Activated CD4-positive, alpha-beta T cell treated with anti-CD3 and anti-CD28 coated beads for 36 hours (primary cell): ENCODE data around the gene PDGFC. TPM values are rescaled to one million over a fixed set of nuclear protein-coding genes. Genes with fewer than 3 reads are reported as not detected.

Experiments
- ATAC-seq: fragments of 200-7000 bp; cut with Tn5 transposase; one replicate; pipeline ENCODE4 v1.10.0; 2021; ENCODE audit warnings: mild to moderate bottlenecking, moderate library complexity
- CTCF ChIA-PET: fragments of 350-600 bp; sonication (Branson Sonifier 250); formaldehyde crosslinking; loops from one replicate; lab custom pipeline; 2021; ENCODE audit warnings: antibody characterized with exemption; lab: Charles Lee
- POLR2A ChIA-PET: fragments of 350-600 bp; sonication (Branson Sonifier 250); formaldehyde crosslinking; loops from one replicate; lab custom pipeline; 2021; ENCODE audit warnings: antibody characterized with exemption, inconsistent platforms; lab: Charles Lee
- DNase-seq: peaks from one replicate; pipeline ENCODE4 v3.0.0-alpha.2; 2020
- H3K27ac Mint-ChIP-seq: one replicate; pipeline ENCODE4 v1.8.0; 2021; ENCODE audit warnings: mixed read lengths
- H3K27me3 Mint-ChIP-seq: one replicate; pipeline ENCODE4 v1.8.0; 2021; ENCODE audit warnings: mixed read lengths
- H3K36me3 Mint-ChIP-seq: one replicate; pipeline ENCODE4 v1.8.0; 2021; ENCODE audit warnings: low read depth, mixed read lengths
- H3K4me1 Mint-ChIP-seq: one replicate; pipeline ENCODE4 v1.8.0; 2021; ENCODE audit warnings: mixed read lengths
- H3K4me3 Mint-ChIP-seq: one replicate; pipeline ENCODE4 v1.8.0; 2021; ENCODE audit warnings: mild to moderate bottlenecking, moderate library complexity, mixed read lengths
- H3K9me3 Mint-ChIP-seq: one replicate; pipeline ENCODE4 v1.8.0; 2021; ENCODE audit warnings: low read depth, mixed read lengths
- intact Hi-C, 2 experiments: fragments of 100-400 bp; cut with DNase I in 1 of 2; cut with micrococcal nuclease in 1 of 2; formaldehyde crosslinking; loops; one replicate each; pipeline versions ENCODE4 v1.14.2 to v1.15.1; 2022 to 2024; cut with DNase I, micrococcal nuclease
- total RNA-seq, 2 experiments: library from RNA; stranded (reverse); gene quantifications; one replicate each; pipeline ENCODE4 v1.2.3, GENCODE V29; 2021

PDGFC gene
- total RNA-seq, 2 experiments from 2014 or later, result not detected

DNA sequence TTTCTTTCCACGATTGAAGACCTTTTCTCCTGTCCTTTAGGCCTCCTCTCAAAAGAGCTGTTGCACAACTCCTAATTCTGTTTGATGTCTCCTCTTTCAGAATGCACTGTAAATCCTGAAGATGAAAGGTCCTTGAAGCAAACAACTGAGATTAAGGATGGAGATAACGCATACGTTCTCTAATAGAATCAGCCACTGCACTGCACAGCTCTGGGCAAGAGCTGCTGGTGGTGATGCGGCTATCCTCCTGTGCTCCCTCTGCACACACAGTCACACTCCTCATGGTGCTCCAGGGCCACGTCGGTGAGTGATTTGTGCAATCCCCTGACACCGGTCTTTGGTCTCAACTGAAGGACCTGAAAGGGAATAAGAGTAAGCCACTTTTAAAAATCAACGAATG lies 208.7 kb downstream of the PDGFC start:
- DNase-seq (no peak), ATAC-seq (no peak)
- intact Hi-C loops, result no loop called here
- peaks cover 2% of the 10 kb centered on the region for H3K9me3 Mint-ChIP-seq
- H3K4me1 Mint-ChIP-seq, result no peaks in the 10 kb centered on the region
- ChIA-PET CTCF (interaction anchor here (0.6 kb wide), 1 partner anchor 1350 kb away, joined by 3 read pairs; no protein-coding TSS in a partner anchor), POLR2A (no interaction called here)
- H3K27ac Mint-ChIP-seq, result no peak overlapping the region
- H3K36me3 Mint-ChIP-seq, result no peaks in the 10 kb centered on the region
- H3K4me3 Mint-ChIP-seq, result no peak overlapping the region
- no peaks in the 10 kb centered on the region for H3K27me3 Mint-ChIP-seq

DNA sequence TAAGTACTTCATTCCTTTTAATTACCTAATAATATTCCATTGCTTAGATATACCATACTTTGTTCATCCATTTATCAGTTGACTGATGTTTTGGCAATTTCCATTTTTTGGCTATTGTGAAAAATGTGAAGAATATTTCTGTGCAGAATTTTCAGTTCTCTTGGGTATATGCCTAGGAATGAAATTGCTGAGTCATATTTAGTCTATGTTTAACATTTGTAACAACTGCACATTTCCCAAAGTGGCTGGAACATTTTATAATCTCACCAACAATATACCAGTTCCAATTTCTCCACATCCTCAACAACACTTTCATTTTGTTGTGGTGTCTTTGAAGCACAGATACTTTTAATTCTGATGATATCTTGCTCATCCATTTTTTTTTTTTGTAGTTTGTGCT lies 215.5 kb downstream of the PDGFC start:
- POLR2A ChIA-PET, result no interaction called here
- Mint-ChIP-seq H3K27me3 (no peaks in the 10 kb centered on the region), H3K4me1 (no peaks in the 10 kb centered on the region), H3K9me3 (peaks cover 2% of the 10 kb centered on the region), H3K36me3 (no peaks in the 10 kb centered on the region), H3K4me3 (no peak overlapping the region), H3K27ac (no peak overlapping the region)
- DNase-seq (no peak), ATAC-seq (no peak)
- CTCF ChIA-PET, result no interaction called here
- intact Hi-C loops, result no loop called here

DNA sequence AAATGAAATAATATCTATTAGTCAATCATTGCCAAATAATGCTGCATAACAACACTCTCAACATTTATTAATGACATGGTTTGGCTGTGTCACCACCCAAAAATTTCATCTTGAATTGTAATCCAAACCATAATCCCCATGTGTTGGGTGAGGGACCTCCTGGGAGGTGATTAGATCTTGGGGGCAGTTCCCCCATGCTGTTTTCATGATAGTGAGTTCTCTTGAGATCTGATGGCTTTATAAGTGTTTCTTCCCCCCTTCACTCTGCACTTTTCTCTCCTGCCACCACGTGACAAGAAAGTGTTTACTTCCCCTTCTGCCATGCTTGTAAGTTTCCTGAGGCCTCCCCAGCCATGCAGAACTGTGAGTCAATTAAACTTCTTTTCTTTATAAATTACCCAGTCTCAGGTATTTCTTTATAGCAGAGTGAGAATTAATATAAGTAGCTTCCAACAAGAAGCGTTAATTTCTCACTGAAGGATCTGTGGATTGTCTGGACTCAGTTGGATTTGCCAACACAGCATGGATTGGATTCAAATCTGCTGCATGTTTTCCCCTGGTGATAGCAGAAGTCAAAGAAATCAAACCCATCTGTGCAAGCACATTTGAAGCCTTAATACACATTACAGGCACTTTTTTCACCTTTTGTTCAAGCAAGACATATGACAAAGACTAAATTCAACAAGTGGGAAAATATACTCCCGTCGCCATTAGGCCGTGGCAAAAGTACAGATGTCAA lies 216.6 kb downstream of the PDGFC start:
- ChIA-PET POLR2A (no interaction called here), CTCF (no interaction called here)
- no peak for ATAC-seq
- Mint-ChIP-seq H3K9me3 (peaks cover 2% of the 10 kb centered on the region), H3K4me1 (no peaks in the 10 kb centered on the region), H3K4me3 (no peak overlapping the region), H3K27me3 (no peaks in the 10 kb centered on the region), H3K27ac (no peak overlapping the region), H3K36me3 (no peaks in the 10 kb centered on the region)
- DNase-seq, result no peak
- intact Hi-C loops, result no loop called here

DNA sequence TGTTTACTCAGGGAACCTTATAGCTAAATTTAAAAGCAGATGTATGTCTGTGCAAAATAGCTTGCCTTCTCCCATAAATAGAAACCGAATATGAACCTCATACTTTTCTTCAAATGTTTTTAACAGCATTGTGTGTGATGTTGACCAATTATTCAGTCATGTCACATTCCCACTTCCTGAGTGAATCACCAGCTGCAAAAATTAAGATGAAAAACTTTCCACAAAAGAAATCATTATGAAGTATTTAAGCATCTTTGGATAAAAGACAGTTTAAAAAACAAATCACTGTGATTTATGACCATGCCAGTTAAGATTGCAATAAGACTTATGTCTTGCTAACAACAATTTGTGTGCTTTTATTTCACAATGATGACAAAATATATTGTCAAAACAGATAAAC lies 220.1 kb downstream of the PDGFC start:
- H3K27ac Mint-ChIP-seq, result no peak overlapping the region

DNA sequence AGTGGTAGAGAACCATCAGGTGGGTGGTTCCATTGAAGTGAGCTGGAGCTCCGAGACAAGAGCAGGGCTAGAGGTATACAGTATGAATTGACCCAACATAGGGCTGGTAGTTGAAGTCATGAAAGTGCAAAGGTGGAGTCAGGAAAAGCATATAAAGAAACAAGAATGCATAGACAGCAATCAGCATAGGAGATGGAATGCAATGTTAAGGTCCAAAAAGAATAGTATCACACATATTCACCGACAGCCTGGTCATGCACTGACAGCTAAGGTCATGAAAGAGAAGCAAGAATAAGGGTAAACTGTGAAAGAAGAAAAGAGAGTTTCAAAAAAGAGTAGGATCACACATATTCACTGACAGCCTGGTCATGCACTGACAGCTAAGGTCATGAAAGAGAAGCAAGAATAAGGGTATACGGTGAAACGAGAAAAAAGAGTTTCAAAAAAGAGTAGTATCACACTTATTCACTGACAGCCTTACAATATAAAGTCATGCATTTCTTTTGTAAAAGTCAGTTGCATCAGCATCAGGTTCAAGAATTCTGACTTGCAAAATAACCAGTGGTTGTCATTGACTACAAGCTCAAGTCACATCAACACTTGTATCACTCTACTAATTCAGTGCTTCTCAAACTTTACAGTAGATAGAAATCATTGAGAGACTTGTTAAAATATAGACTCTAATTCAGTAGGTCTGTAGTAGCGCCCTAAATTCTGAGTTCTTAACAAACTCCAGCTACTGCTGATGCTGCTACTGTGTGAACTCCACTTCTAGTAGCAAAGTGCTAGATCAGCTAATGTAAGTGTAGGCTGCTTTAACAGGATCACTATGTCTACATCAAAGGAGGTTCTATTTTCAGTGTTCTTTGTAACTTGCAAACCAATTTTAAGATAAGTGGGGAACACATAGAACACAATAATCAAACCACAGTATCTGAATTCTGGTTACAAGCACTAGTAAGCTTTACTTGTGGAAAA lies 221.9 kb downstream of the PDGFC start:
- no peaks in the 10 kb centered on the region for H3K9me3 Mint-ChIP-seq
- no peak overlapping the region for H3K27ac Mint-ChIP-seq
- H3K36me3 Mint-ChIP-seq, result no peaks in the 10 kb centered on the region
- ChIA-PET POLR2A (no interaction called here), CTCF (no interaction called here)
- no peaks in the 10 kb centered on the region for H3K27me3 Mint-ChIP-seq
- intact Hi-C loops, result no loop called here
- no peak for DNase-seq
- H3K4me3 Mint-ChIP-seq, result no peak overlapping the region
- no peak for ATAC-seq
- H3K4me1 Mint-ChIP-seq, result no peaks in the 10 kb centered on the region

More for the DNA sequence above, 220.1 kb downstream of the PDGFC start:
- CTCF ChIA-PET, result no interaction called here
- POLR2A ChIA-PET, result no interaction called here
- DNase-seq, result no peak
- H3K4me1 Mint-ChIP-seq, result no peaks in the 10 kb centered on the region
- intact Hi-C loops, result no loop called here
- H3K9me3 Mint-ChIP-seq, result no peaks in the 10 kb centered on the region
- ATAC-seq, result no peak
- H3K27me3 Mint-ChIP-seq, result no peaks in the 10 kb centered on the region
- no peak overlapping the region for H3K4me3 Mint-ChIP-seq
- H3K36me3 Mint-ChIP-seq, result no peaks in the 10 kb centered on the region

DNA sequence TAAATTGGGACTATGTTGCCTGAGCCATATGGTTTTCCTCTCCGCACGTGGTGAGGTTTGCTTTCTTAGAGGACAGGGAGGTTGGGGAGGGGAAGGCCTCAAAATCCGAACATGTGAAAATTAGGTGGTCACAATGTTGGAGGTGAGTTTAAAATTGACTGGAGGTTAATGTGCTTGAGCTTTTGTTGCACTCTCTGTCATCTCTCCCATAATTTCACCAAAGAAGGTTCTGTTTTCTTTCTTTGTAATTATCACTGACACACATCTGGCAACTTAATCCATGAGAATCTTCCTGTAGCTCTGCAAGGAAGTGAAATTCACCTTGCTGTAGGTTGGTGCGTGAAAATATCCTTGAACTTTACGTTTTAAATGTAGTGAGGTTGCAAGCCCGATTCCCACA lies 225.5 kb downstream of the PDGFC start:
- CTCF ChIA-PET, result no interaction called here
- H3K27ac Mint-ChIP-seq, result no peak overlapping the region
- H3K4me3 Mint-ChIP-seq, result no peak overlapping the region
- ATAC-seq (no peak), DNase-seq (no peak)
- intact Hi-C loops, result no loop called here
- H3K9me3 Mint-ChIP-seq, result no peaks in the 10 kb centered on the region
- no peaks in the 10 kb centered on the region for H3K36me3 Mint-ChIP-seq
- no peaks in the 10 kb centered on the region for H3K27me3 Mint-ChIP-seq
- no peaks in the 10 kb centered on the region for H3K4me1 Mint-ChIP-seq
- POLR2A ChIA-PET, result no interaction called here

DNA sequence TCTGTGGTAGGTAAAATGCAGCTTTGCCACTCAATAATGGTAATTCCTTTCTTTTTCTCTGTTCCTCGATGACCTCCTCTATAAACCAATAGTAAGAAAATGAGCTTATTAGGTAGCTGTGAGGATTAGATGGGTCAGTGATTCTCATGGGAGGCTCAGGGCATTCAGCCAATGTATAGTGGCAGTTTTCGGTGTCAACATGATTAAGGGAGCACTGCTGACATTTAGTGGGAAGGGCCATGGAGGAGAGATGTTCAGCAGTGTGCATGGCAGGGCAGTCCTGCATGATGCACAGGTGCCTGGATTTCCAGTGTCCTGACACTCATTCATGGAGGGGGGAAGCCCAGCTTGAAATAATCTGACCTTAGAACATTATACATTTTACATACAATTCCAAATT lies 232.8 kb downstream of the PDGFC start:
- no peaks in the 10 kb centered on the region for H3K27me3 Mint-ChIP-seq
- intact Hi-C loops, result no loop called here
- ChIA-PET POLR2A (interaction anchor here (0.7 kb wide), 1 partner anchor 13 kb away, joined by 3 read pairs; no protein-coding TSS in a partner anchor), CTCF (no interaction called here)
- H3K36me3 Mint-ChIP-seq, result no peaks in the 10 kb centered on the region
- H3K4me3 Mint-ChIP-seq, result no peak overlapping the region
- DNase-seq (no peak), ATAC-seq (no peak)
- no peak overlapping the region for H3K27ac Mint-ChIP-seq
- no peaks in the 10 kb centered on the region for H3K9me3 Mint-ChIP-seq
- H3K4me1 Mint-ChIP-seq, result no peaks in the 10 kb centered on the region

DNA sequence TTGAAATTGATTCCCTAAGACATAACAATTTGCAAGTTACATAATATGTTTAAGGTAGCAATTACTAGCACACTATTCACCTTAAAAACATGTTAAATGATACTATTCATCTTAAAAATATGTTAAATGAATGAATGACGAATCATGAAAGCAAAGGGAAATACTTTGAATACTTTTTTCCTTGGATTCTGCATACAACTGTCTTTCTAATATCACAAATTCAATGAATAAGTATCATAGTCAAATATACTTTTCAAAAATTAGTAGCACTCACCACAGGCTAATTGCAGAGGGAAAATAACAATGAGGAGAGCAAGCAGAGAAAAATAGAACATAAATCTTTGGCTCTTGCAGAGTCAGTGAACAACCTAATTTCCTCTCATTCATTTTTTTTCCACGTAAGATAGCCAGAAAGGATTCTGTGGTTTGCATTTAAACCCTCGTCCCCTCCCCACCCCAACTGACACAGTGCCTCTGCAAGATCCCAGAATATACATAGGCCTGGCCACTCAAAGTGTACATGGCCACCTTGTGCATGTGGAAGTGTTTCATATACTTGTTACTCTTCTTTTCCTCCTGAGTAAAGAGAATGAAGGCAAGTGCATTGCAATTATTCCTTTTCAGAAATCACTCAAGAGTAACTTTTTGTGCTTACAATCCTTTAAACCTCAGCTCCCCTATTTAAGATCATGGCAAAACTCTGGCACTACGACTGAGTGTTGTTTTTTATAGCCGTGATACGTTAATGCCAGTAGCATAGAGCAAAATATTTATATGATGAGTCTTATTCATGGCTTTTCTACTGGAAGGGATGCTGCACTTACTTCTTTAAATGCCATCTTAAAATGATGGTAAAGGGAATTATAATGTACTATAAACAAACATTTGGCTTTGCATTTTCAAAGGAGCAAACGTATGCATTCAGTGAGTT lies 236.4 kb downstream of the PDGFC start:
- POLR2A ChIA-PET, result no interaction called here

DNA sequence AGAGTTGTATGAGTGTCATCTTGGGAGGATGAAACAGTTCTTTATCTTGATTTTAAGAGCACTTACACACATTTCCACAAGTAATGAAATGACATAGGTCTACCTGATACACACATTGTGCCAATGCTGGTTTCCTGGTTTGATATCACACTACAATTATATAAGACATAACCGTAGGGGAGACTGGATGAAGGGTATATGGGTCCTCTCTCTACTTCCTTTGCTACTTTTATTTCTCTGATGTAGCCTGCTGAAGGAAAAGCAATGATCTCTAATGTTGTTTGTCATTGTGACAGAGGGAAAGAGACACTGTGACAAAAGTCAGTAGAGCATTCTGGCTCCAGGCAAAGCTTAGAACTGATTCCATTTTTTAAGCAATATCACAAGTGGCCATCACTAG lies 238.0 kb downstream of the PDGFC start:
- ChIA-PET CTCF (no interaction called here), POLR2A (no interaction called here)
- H3K36me3 Mint-ChIP-seq, result no peaks in the 10 kb centered on the region
- no peaks in the 10 kb centered on the region for H3K4me1 Mint-ChIP-seq
- H3K27ac Mint-ChIP-seq, result no peak overlapping the region
- peaks cover 15% of the 10 kb centered on the region for H3K9me3 Mint-ChIP-seq
- intact Hi-C loops, result no loop called here
- H3K27me3 Mint-ChIP-seq, result no peaks in the 10 kb centered on the region
- DNase-seq (no peak), ATAC-seq (no peak)
- no peak overlapping the region for H3K4me3 Mint-ChIP-seq

More for the DNA sequence above, 236.4 kb downstream of the PDGFC start:
- Mint-ChIP-seq H3K36me3 (no peaks in the 10 kb centered on the region), H3K27me3 (no peaks in the 10 kb centered on the region), H3K9me3 (peaks cover 15% of the 10 kb centered on the region), H3K27ac (no peak overlapping the region), H3K4me1 (no peaks in the 10 kb centered on the region), H3K4me3 (no peak overlapping the region)
- intact Hi-C loops, result no loop called here
- CTCF ChIA-PET, result no interaction called here
- ATAC-seq, result no peak
- DNase-seq, result no peak

DNA sequence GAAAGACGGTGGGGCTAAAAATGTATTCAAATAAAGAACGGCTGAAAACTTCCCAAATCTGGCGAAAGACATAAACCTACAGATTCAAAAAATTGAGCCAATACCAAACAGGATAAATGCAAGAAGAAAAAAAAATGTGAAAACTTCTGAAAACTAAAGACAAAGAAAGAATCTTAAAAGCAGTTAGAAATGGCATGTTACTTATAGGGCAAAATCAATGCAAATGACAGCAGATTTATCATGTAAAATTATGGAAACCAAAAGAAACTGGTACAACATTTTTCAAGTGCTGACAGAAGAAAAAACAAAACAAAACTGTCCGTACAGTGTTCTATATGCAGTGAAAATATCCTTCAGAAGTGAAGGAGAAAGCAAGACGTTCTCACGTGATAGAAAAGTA lies 239.0 kb downstream of the PDGFC start:
- H3K9me3 Mint-ChIP-seq, result peaks cover 15% of the 10 kb centered on the region
- no peak for ATAC-seq

DNA sequence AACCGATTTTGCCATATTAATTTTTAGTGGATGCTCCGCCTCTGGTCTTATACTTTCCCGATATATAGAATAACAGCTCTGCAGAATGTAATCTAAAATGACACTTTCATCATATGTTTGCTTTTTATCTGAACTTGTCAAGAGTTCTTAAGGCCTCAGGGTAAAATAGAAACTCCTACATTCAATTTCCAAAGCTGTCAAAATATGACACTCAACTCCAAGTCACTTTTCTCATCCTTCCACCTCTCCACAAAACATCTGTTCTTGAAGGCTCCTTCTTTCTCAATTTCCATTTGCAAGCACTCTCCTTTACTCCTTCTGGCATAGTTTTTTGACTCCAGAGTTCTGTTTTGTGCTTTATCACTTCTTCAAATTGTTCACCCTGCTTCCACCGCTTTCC lies 242.2 kb downstream of the PDGFC start:
- Mint-ChIP-seq H3K4me1 (no peaks in the 10 kb centered on the region), H3K27me3 (no peaks in the 10 kb centered on the region), H3K36me3 (no peaks in the 10 kb centered on the region), H3K27ac (no peak overlapping the region), H3K4me3 (no peak overlapping the region), H3K9me3 (peaks cover 15% of the 10 kb centered on the region)
- intact Hi-C loops, result no loop called here
- ChIA-PET POLR2A (no interaction called here), CTCF (no interaction called here)
- no peak for DNase-seq
- no peak for ATAC-seq

More for the DNA sequence above, 239.0 kb downstream of the PDGFC start:
- Mint-ChIP-seq H3K36me3 (no peaks in the 10 kb centered on the region), H3K27me3 (no peaks in the 10 kb centered on the region), H3K4me3 (no peak overlapping the region), H3K4me1 (no peaks in the 10 kb centered on the region), H3K27ac (no peak overlapping the region)
- intact Hi-C loops, result no loop called here
- DNase-seq, result no peak
- CTCF ChIA-PET, result no interaction called here
- POLR2A ChIA-PET, result no interaction called here
